Gastroesophageal sphincter (tissue), 3 donors: Measurements from ENCODE around the gene MYRF.
A peak's percentile ranks its signal among the peaks of the same experiment; 100 is the strongest.

Source experiments
- CTCF ChIP-seq, 4 experiments: fragments of 200-600 bp in 2 of 4; fragments of 450-650 bp in 2 of 4; sonication (generic) in 1 of 4; IDR thresholded peaks; one replicate each; pipeline ENCODE4 v1.5.1; 2017 to 2019; ENCODE audit warnings: antibody characterized with exemption in 4 of 4, mild to moderate bottlenecking in 2 of 4, moderate library complexity in 2 of 4
- POLR2AphosphoS5 ChIP-seq: sonication (generic); formaldehyde crosslinking; IDR thresholded peaks from one replicate; pipeline ENCODE4 v1.6.1; 2017; ENCODE audit warnings: antibody characterized with exemption

GRCh38 chr11:61814958-61815789 is 62.7 kb downstream of the MYRF start:
- TF ChIP-seq CTCF (IDR thresholded peaks at IDR 0.05): peak in 1 of 4 experiments; percentile 16
- peak; percentile 99 for TF ChIP-seq POLR2AphosphoS5
